Measurements from ENCODE around the gene SDE2.

Gene SDE2

GRCh38 chr1:226029093-226029496 lies 30.0 kb upstream of the SDE2 start:
- CTCF ChIA-PET, result interaction anchor here (0.7 to 1.6 kb wide), 7 partner anchors 9 to 43 kb away, joined by 3 to 6 read pairs (median 5); no protein-coding TSS in a partner anchor
- H3K4me3 ChIP-seq (ENCODE audit: control insufficient read depth in 1 of 7, extremely low read depth in 1 of 7, insufficient read depth in 4 of 7, low read depth in 2 of 7, low read length in 6 of 7), result no peak overlapping the region
- H3K4me1 ChIP-seq (ENCODE audit: control extremely low read depth in 1 of 4, control insufficient read depth in 4 of 4, insufficient read depth in 4 of 4, low read length in 3 of 4), result peaks cover 9 to 38% (median 23%) of the 10 kb centered on the region in 4 experiments
- H3K27ac ChIP-seq (ENCODE audit: insufficient read depth in 1 of 2, low read depth in 1 of 2, low read length in 2 of 2, poor library complexity in 1 of 2, severe bottlenecking in 2 of 2), result peak overlapping the region in 1 of 2 experiments; percentile 6
- POLR2A ChIA-PET, result interaction anchor here (1.4 kb wide), 1 partner anchor 33 kb away, joined by 4 read pairs; the partner anchor contains the start of gene H3-3A
- H3K9me3 ChIP-seq (ENCODE audit: control extremely low read depth in 1 of 5, control insufficient read depth in 4 of 5, insufficient read depth in 2 of 5, low read depth in 1 of 5, low read length in 4 of 5), result no peaks in the 10 kb centered on the region
- no peaks in the 10 kb centered on the region for H3K27me3 ChIP-seq (replicated peaks in 2 of 5; ENCODE audit: control insufficient read depth in 4 of 5, insufficient read depth in 5 of 5, low read length in 4 of 5)
- peak; percentile 61 to 86 (median 82) for DNase-seq
- no peaks in the 10 kb centered on the region for H3K36me3 ChIP-seq (ENCODE audit: control insufficient read depth in 4 of 4, insufficient read depth in 4 of 4, low read length in 3 of 4)
- 95% methylated on average over 3 of the region's 7 CpGs for WGBS (ENCODE audit: insufficient coverage)

- no peak for DNase-seq
- Histone ChIP-seq H3K27me3 (replicated peaks in 2 of 5; ENCODE audit: control insufficient read depth in 4 of 5, insufficient read depth in 5 of 5, low read length in 4 of 5) (no peaks in the 10 kb centered on the region), H3K36me3 (ENCODE audit: control insufficient read depth in 4 of 4, insufficient read depth in 4 of 4, low read length in 3 of 4) (no peaks in the 10 kb centered on the region), H3K4me3 (ENCODE audit: control insufficient read depth in 1 of 7, extremely low read depth in 1 of 7, insufficient read depth in 4 of 7, low read depth in 2 of 7, low read length in 6 of 7) (no peak overlapping the region), H3K9me3 (ENCODE audit: control extremely low read depth in 1 of 5, control insufficient read depth in 4 of 5, insufficient read depth in 2 of 5, low read depth in 1 of 5, low read length in 4 of 5) (no peaks in the 10 kb centered on the region), H3K27ac (ENCODE audit: insufficient read depth in 1 of 2, low read depth in 1 of 2, low read length in 2 of 2, poor library complexity in 1 of 2, severe bottlenecking in 2 of 2) (no peak overlapping the region), H3K4me1 (ENCODE audit: control extremely low read depth in 1 of 4, control insufficient read depth in 4 of 4, insufficient read depth in 4 of 4, low read length in 3 of 4) (peaks cover 2 to 25% (median 12%) of the 10 kb centered on the region in 4 experiments)
- CTCF ChIA-PET, result interaction anchor here (0.7 to 1.6 kb wide), 8 partner anchors 11 to 41 kb away, joined by 3 to 6 read pairs (median 4); no protein-coding TSS in a partner anchor
- WGBS (ENCODE audit: insufficient coverage), result 100% methylated on average over 3 of the region's 5 CpGs
- POLR2A ChIA-PET, result interaction anchor here (0.9 to 1.0 kb wide), 2 partner anchors 28 to 33 kb away, joined by 3 to 5 read pairs; no protein-coding TSS in a partner anchor
These were observed 28.5 kb upstream of the SDE2 start for GRCh38 chr1:226027538-226028217.

- Histone ChIP-seq H3K4me1 (ENCODE audit: control extremely low read depth in 1 of 4, control insufficient read depth in 4 of 4, insufficient read depth in 4 of 4, low read length in 3 of 4) (peaks cover 2 to 21% (median 11%) of the 10 kb centered on the region in 4 experiments), H3K27me3 (replicated peaks in 2 of 5; ENCODE audit: control insufficient read depth in 4 of 5, insufficient read depth in 5 of 5, low read length in 4 of 5) (no peaks in the 10 kb centered on the region), H3K27ac (ENCODE audit: insufficient read depth in 1 of 2, low read depth in 1 of 2, low read length in 2 of 2, poor library complexity in 1 of 2, severe bottlenecking in 2 of 2) (no peak overlapping the region), H3K36me3 (ENCODE audit: control insufficient read depth in 4 of 4, insufficient read depth in 4 of 4, low read length in 3 of 4) (no peaks in the 10 kb centered on the region), H3K9me3 (ENCODE audit: control extremely low read depth in 1 of 5, control insufficient read depth in 4 of 5, insufficient read depth in 2 of 5, low read depth in 1 of 5, low read length in 4 of 5) (no peaks in the 10 kb centered on the region), H3K4me3 (ENCODE audit: control insufficient read depth in 1 of 7, extremely low read depth in 1 of 7, insufficient read depth in 4 of 7, low read depth in 2 of 7, low read length in 6 of 7) (no peak overlapping the region)
- no peak for DNase-seq
- WGBS (ENCODE audit: insufficient coverage), result 73% methylated on average over 1 of the region's 2 CpGs
- CTCF ChIA-PET, result interaction anchor here (1.0 to 1.6 kb wide), 3 partner anchors 19 to 23 kb away, joined by 3 to 6 read pairs (median 5); no protein-coding TSS in a partner anchor
- POLR2A ChIA-PET, result interaction anchor here (1.0 kb wide), 1 partner anchor 34 kb away, joined by 5 read pairs; no protein-coding TSS in a partner anchor
These were observed 27.7 kb upstream of the SDE2 start for GRCh38 chr1:226026833-226027232.

GRCh38 chr1:226023735-226024134 lies 24.6 kb upstream of the SDE2 start:
- WGBS (ENCODE audit: insufficient coverage), result 93% methylated on average over 2 of the region's 5 CpGs
- ChIA-PET POLR2A (no interaction called here), CTCF (interaction anchor here (1.2 kb wide), 1 partner anchor 9 kb away, joined by 3 read pairs; no protein-coding TSS in a partner anchor)
- no peak overlapping the region for H3K27ac ChIP-seq (ENCODE audit: insufficient read depth in 1 of 2, low read depth in 1 of 2, low read length in 2 of 2, poor library complexity in 1 of 2, severe bottlenecking in 2 of 2)
- no peak for DNase-seq
- H3K4me1 ChIP-seq (ENCODE audit: control extremely low read depth in 1 of 4, control insufficient read depth in 4 of 4, insufficient read depth in 4 of 4, low read length in 3 of 4), result peaks cover 2 to 9% (median 5%) of the 10 kb centered on the region in 4 experiments
- H3K27me3 ChIP-seq (replicated peaks in 2 of 5; ENCODE audit: control insufficient read depth in 4 of 5, insufficient read depth in 5 of 5, low read length in 4 of 5), result no peaks in the 10 kb centered on the region
- H3K36me3 ChIP-seq (ENCODE audit: control insufficient read depth in 4 of 4, insufficient read depth in 4 of 4, low read length in 3 of 4), result no peaks in the 10 kb centered on the region
- no peak overlapping the region for H3K4me3 ChIP-seq (ENCODE audit: control insufficient read depth in 1 of 7, extremely low read depth in 1 of 7, insufficient read depth in 4 of 7, low read depth in 2 of 7, low read length in 6 of 7)
- no peaks in the 10 kb centered on the region for H3K9me3 ChIP-seq (ENCODE audit: control extremely low read depth in 1 of 5, control insufficient read depth in 4 of 5, insufficient read depth in 2 of 5, low read depth in 1 of 5, low read length in 4 of 5)

DNA sequence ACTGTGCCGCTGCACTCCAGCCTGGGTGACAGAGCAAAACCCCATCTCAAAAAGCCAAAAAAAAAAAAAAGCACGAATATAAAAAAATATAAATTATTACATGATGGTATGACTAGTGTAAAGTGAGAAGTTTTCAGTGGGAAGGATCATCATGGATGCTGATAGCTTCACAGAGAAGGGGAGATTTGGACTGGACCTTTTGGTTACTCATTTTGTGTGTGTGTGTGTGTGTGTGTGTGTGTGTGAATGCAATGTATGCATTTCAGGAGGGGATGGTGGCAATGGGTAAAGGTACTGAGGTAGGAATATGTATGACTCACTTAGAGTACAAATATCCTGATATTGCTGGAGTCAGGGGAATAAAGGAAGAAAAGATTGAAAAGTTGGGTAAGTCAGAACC lies 22.7 kb upstream of the SDE2 start:
- H3K4me1 ChIP-seq (ENCODE audit: control extremely low read depth in 1 of 4, control insufficient read depth in 4 of 4, insufficient read depth in 4 of 4, low read length in 3 of 4), result peaks cover 0 to 13% (median 6%) of the 10 kb centered on the region in 4 experiments
- H3K9me3 ChIP-seq (ENCODE audit: control extremely low read depth in 1 of 5, control insufficient read depth in 4 of 5, insufficient read depth in 2 of 5, low read depth in 1 of 5, low read length in 4 of 5), result no peaks in the 10 kb centered on the region
- no peak overlapping the region for H3K27ac ChIP-seq (ENCODE audit: insufficient read depth in 1 of 2, low read depth in 1 of 2, low read length in 2 of 2, poor library complexity in 1 of 2, severe bottlenecking in 2 of 2)
- DNase-seq, result no peak
- no CpG with 5 or more reads among the region's 2 CpGs for WGBS (ENCODE audit: insufficient coverage)
- no peaks in the 10 kb centered on the region for H3K36me3 ChIP-seq (ENCODE audit: control insufficient read depth in 4 of 4, insufficient read depth in 4 of 4, low read length in 3 of 4)
- peak overlapping the region in 1 of 7 experiments; percentile 23 for H3K4me3 ChIP-seq (ENCODE audit: control insufficient read depth in 1 of 7, extremely low read depth in 1 of 7, insufficient read depth in 4 of 7, low read depth in 2 of 7, low read length in 6 of 7)
- H3K27me3 ChIP-seq (replicated peaks in 2 of 5; ENCODE audit: control insufficient read depth in 4 of 5, insufficient read depth in 5 of 5, low read length in 4 of 5), result no peaks in the 10 kb centered on the region
- ChIA-PET POLR2A (no interaction called here), CTCF (interaction anchor here (0.7 to 1.2 kb wide), 3 partner anchors 12 to 43 kb away, joined by 3 read pairs; no protein-coding TSS in a partner anchor)

DNA sequence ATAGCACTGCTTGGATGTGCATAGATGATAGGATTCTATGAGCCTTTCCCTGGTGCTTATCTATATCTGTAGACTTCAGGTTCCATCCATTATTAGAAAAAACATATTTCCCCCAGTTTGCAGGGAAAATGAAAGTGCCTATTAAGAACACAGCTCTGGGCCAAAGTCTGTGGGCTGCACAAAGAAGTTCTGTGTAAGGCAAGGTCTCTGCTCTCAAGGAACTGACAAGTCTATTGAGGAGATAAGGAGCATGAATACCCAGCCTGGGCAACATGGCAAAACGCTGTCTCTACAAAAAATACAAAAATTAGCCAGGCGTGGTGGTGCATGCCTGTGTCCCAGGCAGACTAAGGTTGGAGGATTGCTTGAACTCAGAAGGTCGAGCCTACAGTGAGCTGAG lies 22.3 kb upstream of the SDE2 start:
- Histone ChIP-seq H3K4me1 (ENCODE audit: control extremely low read depth in 1 of 4, control insufficient read depth in 4 of 4, insufficient read depth in 4 of 4, low read length in 3 of 4) (peaks cover 0 to 16% (median 6%) of the 10 kb centered on the region in 4 experiments), H3K27me3 (replicated peaks in 2 of 5; ENCODE audit: control insufficient read depth in 4 of 5, insufficient read depth in 5 of 5, low read length in 4 of 5) (no peaks in the 10 kb centered on the region), H3K36me3 (ENCODE audit: control insufficient read depth in 4 of 4, insufficient read depth in 4 of 4, low read length in 3 of 4) (no peaks in the 10 kb centered on the region), H3K27ac (ENCODE audit: insufficient read depth in 1 of 2, low read depth in 1 of 2, low read length in 2 of 2, poor library complexity in 1 of 2, severe bottlenecking in 2 of 2) (no peak overlapping the region), H3K9me3 (ENCODE audit: control extremely low read depth in 1 of 5, control insufficient read depth in 4 of 5, insufficient read depth in 2 of 5, low read depth in 1 of 5, low read length in 4 of 5) (no peaks in the 10 kb centered on the region), H3K4me3 (ENCODE audit: control insufficient read depth in 1 of 7, extremely low read depth in 1 of 7, insufficient read depth in 4 of 7, low read depth in 2 of 7, low read length in 6 of 7) (peak overlapping the region in 1 of 7 experiments; percentile 23)
- no peak for DNase-seq
- WGBS (ENCODE audit: insufficient coverage), result 29% methylated on average over 1 of the region's 3 CpGs
- POLR2A ChIA-PET, result no interaction called here
- CTCF ChIA-PET, result interaction anchor here (0.6 to 1.2 kb wide), 3 partner anchors 15 to 43 kb away, joined by 3 read pairs; no protein-coding TSS in a partner anchor

DNA sequence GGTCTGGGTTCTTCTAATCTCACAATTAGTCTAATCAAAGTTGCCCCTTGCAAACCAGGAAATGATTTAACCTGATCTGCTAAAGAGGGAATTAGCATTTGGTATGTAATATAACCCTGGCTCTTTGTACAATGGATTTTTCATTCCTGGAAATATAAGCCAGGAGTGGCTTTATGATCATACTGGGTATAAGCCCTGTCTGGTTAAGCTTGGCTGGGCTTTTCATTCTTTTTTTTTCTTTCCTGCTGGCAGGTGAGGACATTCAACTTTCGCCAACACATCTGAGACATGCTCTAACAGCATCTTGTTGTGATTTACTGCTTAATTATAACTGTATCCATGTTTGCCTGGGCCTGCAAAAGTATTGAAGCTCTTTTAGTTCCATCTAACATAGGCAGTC lies 20.4 kb upstream of the SDE2 start:
- no peak overlapping the region for H3K4me3 ChIP-seq (ENCODE audit: control insufficient read depth in 1 of 7, extremely low read depth in 1 of 7, insufficient read depth in 4 of 7, low read depth in 2 of 7, low read length in 6 of 7)
- ChIA-PET CTCF (interaction anchor here (0.8 to 1.4 kb wide), 4 partner anchors 9 to 31 kb away, joined by 3 to 7 read pairs (median 5); no protein-coding TSS in a partner anchor), POLR2A (no interaction called here)
- no peaks in the 10 kb centered on the region for H3K9me3 ChIP-seq (ENCODE audit: control extremely low read depth in 1 of 5, control insufficient read depth in 4 of 5, insufficient read depth in 2 of 5, low read depth in 1 of 5, low read length in 4 of 5)
- no peaks in the 10 kb centered on the region for H3K27me3 ChIP-seq (replicated peaks in 2 of 5; ENCODE audit: control insufficient read depth in 4 of 5, insufficient read depth in 5 of 5, low read length in 4 of 5)
- H3K4me1 ChIP-seq (ENCODE audit: control extremely low read depth in 1 of 4, control insufficient read depth in 4 of 4, insufficient read depth in 4 of 4, low read length in 3 of 4), result peaks cover 0 to 21% (median 11%) of the 10 kb centered on the region in 4 experiments
- DNase-seq, result no peak
- no peak overlapping the region for H3K27ac ChIP-seq (ENCODE audit: insufficient read depth in 1 of 2, low read depth in 1 of 2, low read length in 2 of 2, poor library complexity in 1 of 2, severe bottlenecking in 2 of 2)
- WGBS (ENCODE audit: insufficient coverage), result 100% methylated on average over 1 of the region's 1 CpG
- no peaks in the 10 kb centered on the region for H3K36me3 ChIP-seq (ENCODE audit: control insufficient read depth in 4 of 4, insufficient read depth in 4 of 4, low read length in 3 of 4)
